ENCODE results near the gene PARP9.

Gene PARP9

GRCh38 chr3:122587572-122587971, 23.5 kb upstream of the PARP9 start:
- no peak overlapping the region for H3K4me3 ChIP-seq (ENCODE audit: insufficient read depth, low read length, poor library complexity, severe bottlenecking)
- TF ChIP-seq EZH2phosphoT487 (conservative IDR thresholded peaks at IDR 0.05; ENCODE audit: low read length) (no peak), CTCF (IDR thresholded peaks at IDR 0.05; ENCODE audit: insufficient read depth, low read length, poor library complexity, severe bottlenecking) (no peak)
- no peak overlapping the region for H3K4me2 ChIP-seq (ENCODE audit: low read depth, low read length, poor library complexity, severe bottlenecking)
- H3K36me3 ChIP-seq (ENCODE audit: low read length), result no peaks in the 10 kb centered on the region
- H3K9me2 ChIP-seq (replicated peaks; ENCODE audit: insufficient read depth, low read length), result no peaks in the 10 kb centered on the region
- no peak overlapping the region for H3K27ac ChIP-seq (ENCODE audit: low read depth, low read length)
- H3K9ac ChIP-seq (ENCODE audit: low read length), result no peak overlapping the region
- no peaks in the 10 kb centered on the region for H4K20me1 ChIP-seq (ENCODE audit: low read depth, low read length)
- peaks cover 1% of the 10 kb centered on the region; the same call in 1 of the 2 replicates for H3K9me3 ChIP-seq (ENCODE audit: insufficient read depth, low read length)
- H3K79me2 ChIP-seq (ENCODE audit: insufficient read depth, low read length), result no peaks in the 10 kb centered on the region
- H2AFZ ChIP-seq (ENCODE audit: low read depth, low read length, severe bottlenecking), result no peak overlapping the region
- no peaks in the 10 kb centered on the region for H3F3A ChIP-seq (ENCODE audit: insufficient read depth)
- no peaks in the 10 kb centered on the region for H3K27me3 ChIP-seq (ENCODE audit: low read length)

DNA sequence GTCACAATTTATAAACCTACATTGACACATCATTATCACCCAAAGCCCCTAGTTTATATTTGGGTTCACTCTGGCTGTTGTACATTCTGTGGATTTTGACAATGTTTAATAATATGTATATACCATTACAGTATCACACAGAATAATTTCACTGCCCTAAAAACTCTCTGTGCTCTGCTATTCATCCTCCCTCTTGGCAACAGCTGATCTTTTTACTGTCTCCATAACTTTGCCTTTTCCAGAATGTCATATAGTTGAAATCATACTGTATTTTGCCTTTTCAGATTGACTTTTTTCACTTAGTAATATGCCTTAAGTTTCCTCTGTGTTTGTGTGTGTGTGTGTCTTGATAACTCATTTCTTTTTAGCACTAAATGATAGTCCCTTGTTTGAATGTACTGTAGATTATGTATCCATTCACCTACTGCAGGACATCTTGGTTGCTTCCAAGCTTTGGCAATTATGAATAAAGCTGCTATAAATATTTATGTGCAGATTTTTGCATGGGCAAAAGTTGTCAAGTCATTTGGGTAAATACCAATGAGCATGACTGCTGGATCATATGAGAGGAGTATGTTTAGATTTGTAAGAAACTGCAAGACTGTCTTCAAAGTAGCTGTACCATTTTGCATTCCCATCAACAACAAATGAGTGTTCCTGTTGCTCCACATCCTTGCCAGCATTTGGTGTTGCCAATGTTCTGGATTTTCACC, 22.8 kb upstream of the PARP9 start:
- H3K9me2 ChIP-seq (replicated peaks; ENCODE audit: insufficient read depth, low read length), result no peaks in the 10 kb centered on the region
- H3K79me2 ChIP-seq (ENCODE audit: insufficient read depth, low read length), result no peaks in the 10 kb centered on the region
- H3K27ac ChIP-seq (ENCODE audit: low read depth, low read length), result no peak overlapping the region
- H3F3A ChIP-seq (ENCODE audit: insufficient read depth), result no peaks in the 10 kb centered on the region
- peaks cover 8% of the 10 kb centered on the region; the same call in 1 of the 2 replicates for H3K9me3 ChIP-seq (ENCODE audit: insufficient read depth, low read length)
- H3K36me3 ChIP-seq (ENCODE audit: low read length), result no peaks in the 10 kb centered on the region
- no peak overlapping the region for H3K4me2 ChIP-seq (ENCODE audit: low read depth, low read length, poor library complexity, severe bottlenecking)
- no peaks in the 10 kb centered on the region for H4K20me1 ChIP-seq (ENCODE audit: low read depth, low read length)
- no peak overlapping the region for H2AFZ ChIP-seq (ENCODE audit: low read depth, low read length, severe bottlenecking)
- H3K27me3 ChIP-seq (ENCODE audit: low read length), result no peaks in the 10 kb centered on the region
- no peak for TF ChIP-seq EZH2phosphoT487 (conservative IDR thresholded peaks at IDR 0.05; ENCODE audit: low read length)
- no peak for TF ChIP-seq CTCF (IDR thresholded peaks at IDR 0.05; ENCODE audit: insufficient read depth, low read length, poor library complexity, severe bottlenecking)
- H3K4me3 ChIP-seq (ENCODE audit: insufficient read depth, low read length, poor library complexity, severe bottlenecking), result no peak overlapping the region
- no peak overlapping the region for H3K9ac ChIP-seq (ENCODE audit: low read length)

DNA sequence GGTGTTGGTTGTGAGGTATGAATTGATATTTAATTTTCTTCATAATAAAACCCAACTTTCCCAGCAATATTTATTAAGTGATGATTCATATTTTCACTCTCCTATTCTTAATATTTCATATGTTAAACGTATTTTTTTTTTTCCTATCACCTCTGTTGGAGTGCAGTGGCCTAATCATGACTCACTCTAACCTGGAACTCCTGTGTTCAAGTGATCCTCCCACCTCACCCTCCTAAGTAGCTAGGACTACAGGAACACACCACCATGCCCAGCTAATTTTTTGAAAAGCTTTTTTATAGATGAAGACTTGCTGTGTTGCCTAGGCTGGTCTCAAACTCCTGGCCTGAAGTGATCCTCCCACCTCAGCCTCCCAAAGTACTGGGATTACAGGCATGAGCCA, 22.0 kb upstream of the PARP9 start:
- Histone ChIP-seq H3K9me2 (replicated peaks; ENCODE audit: insufficient read depth, low read length) (no peaks in the 10 kb centered on the region), H3F3A (ENCODE audit: insufficient read depth) (no peaks in the 10 kb centered on the region), H3K9ac (ENCODE audit: low read length) (no peak overlapping the region), H3K27ac (ENCODE audit: low read depth, low read length) (no peak overlapping the region), H4K20me1 (ENCODE audit: low read depth, low read length) (no peaks in the 10 kb centered on the region), H3K4me2 (ENCODE audit: low read depth, low read length, poor library complexity, severe bottlenecking) (no peak overlapping the region), H3K27me3 (ENCODE audit: low read length) (no peaks in the 10 kb centered on the region), H3K36me3 (ENCODE audit: low read length) (no peaks in the 10 kb centered on the region), H2AFZ (ENCODE audit: low read depth, low read length, severe bottlenecking) (no peak overlapping the region), H3K79me2 (ENCODE audit: insufficient read depth, low read length) (no peaks in the 10 kb centered on the region), H3K4me3 (ENCODE audit: insufficient read depth, low read length, poor library complexity, severe bottlenecking) (no peak overlapping the region), H3K9me3 (ENCODE audit: insufficient read depth, low read length) (peaks cover 15% of the 10 kb centered on the region; the same call in 1 of the 2 replicates)
- TF ChIP-seq EZH2phosphoT487 (conservative IDR thresholded peaks at IDR 0.05; ENCODE audit: low read length), result no peak
- no peak for TF ChIP-seq CTCF (IDR thresholded peaks at IDR 0.05; ENCODE audit: insufficient read depth, low read length, poor library complexity, severe bottlenecking)
